Measurements from ENCODE around the gene MED27. TPM values are rescaled to one million over a fixed set of nuclear protein-coding genes. Genes with fewer than 3 reads are reported as not detected.

The MED27 gene
- total and polyA plus RNA-seq, 2 of the 4 experiments (the other 2 are of a cell fraction) = 50.2 to 63.4 TPM

GRCh38 chr9:132108728-132109127 lies 29.1 kb upstream of the MED27 start:
- no peak overlapping the region for H2AK9ac ChIP-seq (replicated peaks; ENCODE audit: low read depth, low read length, poor library complexity)
- H2BK120ac ChIP-seq (ENCODE audit: low read depth, low read length) = no peak overlapping the region
- no peak overlapping the region for H2BK15ac ChIP-seq (ENCODE audit: low read depth, low read length)
- H3K4me1 ChIP-seq (ENCODE audit: control insufficient read depth, insufficient read depth, low read length) = no peaks in the 10 kb centered on the region
- H3K9me1 ChIP-seq (ENCODE audit: insufficient read depth, low read length) = no peaks in the 10 kb centered on the region
- H4K91ac ChIP-seq (ENCODE audit: insufficient read depth, low read depth, low read length) = no peak overlapping the region
- H3K4me3 ChIP-seq (ENCODE audit: insufficient read depth, low read depth, low read length) = no peak overlapping the region
- no peak overlapping the region for H4K5ac ChIP-seq (ENCODE audit: low read depth, low read length)
- ChIA-PET CTCF (no interaction called here), POLR2A (ENCODE audit: unreplicated experiment) (no interaction called here)
- in situ Hi-C loops (cut with MboI; ENCODE audit: low sequenced_read_pairs) = no loop called here
- H3K79me1 ChIP-seq (ENCODE audit: low read depth in 1 of 2, low read length in 2 of 2) = no peaks in the 10 kb centered on the region
- H3K56ac ChIP-seq (ENCODE audit: extremely low read depth, insufficient read depth, low read length) = no peak overlapping the region
- H2AFZ ChIP-seq (replicated peaks; ENCODE audit: low read length, poor library complexity) = no peak overlapping the region
- H3K23ac ChIP-seq (ENCODE audit: low read depth, low read length) = no peak overlapping the region
- peaks cover 34% of the 10 kb centered on the region for H3K27me3 ChIP-seq (ENCODE audit: control insufficient read depth, insufficient read depth, low read length)
- no peaks in the 10 kb centered on the region for H4K20me1 ChIP-seq (ENCODE audit: insufficient read depth, low read length)
- dilution Hi-C loops (cut with HindIII; ENCODE audit: low sequenced_read_pairs, unreplicated experiment) = no loop called here
- WGBS, 2 experiments (ENCODE audit: extremely low coverage in 2 of 2, insufficient read length in 1 of 2) = 33% methylated on average over 3 of the region's 7 CpGs; no CpG with 5 or more reads in 1 of the 2 experiments
- no peak overlapping the region for H3K9ac ChIP-seq (ENCODE audit: low read depth, low read length)
- ATAC-seq (ENCODE audit: low read depth) = no peak
- no peaks in the 10 kb centered on the region; the same call in 1 of the 2 replicates for H3K9me3 ChIP-seq (ENCODE audit: control insufficient read depth, insufficient read depth, low read length)
- no peak overlapping the region for H3K4me2 ChIP-seq (ENCODE audit: low read depth, low read length)
- no peak for DNase-seq
- no peaks in the 10 kb centered on the region for H3K36me3 ChIP-seq (ENCODE audit: control insufficient read depth, insufficient read depth, low read length)
- no peak overlapping the region for H3K27ac ChIP-seq (ENCODE audit: insufficient read depth, low read length)
- no peak overlapping the region for H3K4ac ChIP-seq (ENCODE audit: low read depth, low read length)
- H2BK5ac ChIP-seq (ENCODE audit: low read depth, low read length, poor library complexity, severe bottlenecking) = no peak overlapping the region
- intact Hi-C loops (cut with micrococcal nuclease) = no loop called here
- no peak overlapping the region for H2BK20ac ChIP-seq (ENCODE audit: low read depth, low read length)
- H2AK5ac ChIP-seq (ENCODE audit: low read depth, low read length) = no peak overlapping the region
- no peak overlapping the region for H4K8ac ChIP-seq (ENCODE audit: low read depth in 2 of 2, low read length in 2 of 2)
- H3K14ac ChIP-seq (replicated peaks; ENCODE audit: low read depth, low read length) = no peak overlapping the region
- no TSS peak for BruUV-seq (replicated peaks)
- no peak for TF ChIP-seq SMC3 (IDR thresholded peaks at IDR 0.05; ENCODE audit: low read depth, low read length)
- no peak for TF ChIP-seq MAFK (IDR thresholded peaks at IDR 0.05; ENCODE audit: low read depth, low read length)
- no peak for TF ChIP-seq RFX5 (IDR thresholded peaks at IDR 0.05; ENCODE audit: low read depth, low read length)
- no peak for TF ChIP-seq USF2 (IDR thresholded peaks at IDR 0.05; ENCODE audit: low read depth, low read length)
- no peak for TF ChIP-seq RAD21 (IDR thresholded peaks at IDR 0.05; ENCODE audit: low read length)
- no peak for TF ChIP-seq RCOR1 (IDR thresholded peaks at IDR 0.05; ENCODE audit: insufficient replicate concordance, low read length)
- TF ChIP-seq MXI1 (IDR thresholded peaks at IDR 0.05; ENCODE audit: borderline replicate concordance, low read depth, low read length) = no peak
- TF ChIP-seq CEBPB (IDR thresholded peaks at IDR 0.05; ENCODE audit: low read depth, low read length) = no peak
- TF ChIP-seq POLR2A (IDR thresholded peaks at IDR 0.05; ENCODE audit: low read depth, low read length) = no peak
- TF ChIP-seq MAZ (IDR thresholded peaks at IDR 0.05; ENCODE audit: borderline replicate concordance, low read depth, low read length) = no peak
- no peak for TF ChIP-seq FOS (IDR thresholded peaks at IDR 0.05; ENCODE audit: low read depth, low read length)
- TF ChIP-seq ELK1 (IDR thresholded peaks at IDR 0.05; ENCODE audit: borderline replicate concordance, low read depth, low read length) = no peak
- TF ChIP-seq BHLHE40 (IDR thresholded peaks at IDR 0.05; ENCODE audit: low read depth, low read length) = no peak
- no peak for TF ChIP-seq CTCF (conservative IDR thresholded peaks at IDR 0.05; ENCODE audit: low read depth, low read length)
- TF ChIP-seq CHD1 (IDR thresholded peaks at IDR 0.05; ENCODE audit: low read depth, low read length) = no peak
- no peak for TF ChIP-seq NFE2L2 (IDR thresholded peaks at IDR 0.05; ENCODE audit: low read depth, low read length)
- no peak overlapping the region for H3K18ac ChIP-seq (ENCODE audit: low read depth, low read length)
